Suprapubic skin (tissue), 4 donors: Measurements from ENCODE around the gene TMEM179. TPM values are rescaled to one million over a fixed set of nuclear protein-coding genes. Genes with fewer than 3 reads are reported as not detected.
A peak's percentile ranks its signal among the peaks of the same experiment; 100 is the strongest.

ENCODE experiments used
- DNase-seq, 2 donors: peaks; one replicate each; pipeline ENCODE4 v3.0.0-alpha.2; 2019; ENCODE audit warnings: low spot score in 2 of 2
- H3K27ac ChIP-seq: fragments of 200-600 bp; sonication (generic); one replicate; pipeline ENCODE4 v1.5.1; 2019
- H3K27me3 ChIP-seq: fragments of 200-600 bp; sonication (generic); one replicate; pipeline ENCODE4 v1.5.1; 2019
- H3K36me3 ChIP-seq: fragments of 200-600 bp; sonication (generic); one replicate; pipeline ENCODE4 v1.5.1; 2019
- H3K4me1 ChIP-seq: fragments of 200-600 bp; sonication (generic); one replicate; pipeline ENCODE4 v1.5.1; 2019
- H3K4me3 ChIP-seq: fragments of 200-600 bp; sonication (generic); one replicate; pipeline ENCODE4 v1.5.1; 2019; ENCODE audit warnings: mild to moderate bottlenecking
- H3K9me3 ChIP-seq: fragments of 200-600 bp; sonication (generic); one replicate; pipeline ENCODE4 v1.5.1; 2019
- CTCF ChIP-seq, 2 donors: fragments of 200-600 bp in 1 of 2; fragments of 450-650 bp in 1 of 2; sonication (generic) in 1 of 2; IDR thresholded peaks; one replicate each; pipeline ENCODE4 v1.5.1; 2016 to 2019; ENCODE audit warnings: antibody characterized with exemption in 2 of 2, mild to moderate bottlenecking in 1 of 2, moderate library complexity in 1 of 2
- EP300 ChIP-seq: sonication (generic); formaldehyde crosslinking; IDR thresholded peaks from one replicate; pipeline ENCODE4 v1.6.1; 2017; ENCODE audit warnings: antibody characterized with exemption
- POLR2A ChIP-seq, 2 donors: fragments of 450-650 bp; IDR thresholded peaks; one replicate each; pipeline ENCODE4 v1.6.1; 2017; ENCODE audit warnings: antibody characterized with exemption in 2 of 2, mild to moderate bottlenecking in 2 of 2, moderate library complexity in 2 of 2
- POLR2AphosphoS5 ChIP-seq, 3 donors: sonication (generic); formaldehyde crosslinking; IDR thresholded peaks; one replicate each; pipeline ENCODE4 v1.6.1; 2017; ENCODE audit warnings: antibody characterized with exemption in 3 of 3
- WGBS: methylation state at CpG from one replicate; pipeline ENCODE4 v1.1.5; 2018; 5-methylcytosine and 5-hydroxymethylcytosine counted together
- total RNA-seq, 4 donors: library from RNA; depleted of rRNA; stranded (reverse); fragments of >200 nt; gene quantifications; one replicate each; pipeline ENCODE4 v1.1.0, GENCODE V29; 2016

Gene TMEM179
- total RNA-seq, 4 donors from 2014 or later, result not detected

- Histone ChIP-seq H3K27ac (no peak overlapping the region), H3K4me1 (peaks cover 12% of the 10 kb centered on the region), H3K27me3 (peaks cover 68% of the 10 kb centered on the region), H3K4me3 (no peak overlapping the region), H3K9me3 (no peaks in the 10 kb centered on the region), H3K36me3 (no peaks in the 10 kb centered on the region)
- DNase-seq, result peak in 1 of 2 donors; percentile 49
- TF ChIP-seq POLR2AphosphoS5 (IDR thresholded peaks at IDR 0.05), result no peak
- TF ChIP-seq CTCF (IDR thresholded peaks at IDR 0.05), result no peak
- TF ChIP-seq POLR2A (IDR thresholded peaks at IDR 0.05), result no peak
- 55% methylated on average over 16 of the region's 17 CpGs for WGBS
Measured at GRCh38 chr14:104544362-104544961, 60.1 kb downstream of the TMEM179 start.

GRCh38 chr14:104542871-104543830 lies 61.4 kb downstream of the TMEM179 start:
- Histone ChIP-seq H3K4me3 (no peak overlapping the region), H3K9me3 (no peaks in the 10 kb centered on the region), H3K27me3 (peaks cover 59% of the 10 kb centered on the region), H3K27ac (no peak overlapping the region), H3K4me1 (peaks cover 12% of the 10 kb centered on the region), H3K36me3 (no peaks in the 10 kb centered on the region)
- DNase-seq, result peak in 1 of 2 donors; percentile 78
- WGBS, result 81% methylated on average over 9 of the region's 16 CpGs
- TF ChIP-seq POLR2A (IDR thresholded peaks at IDR 0.05) (no peak), EP300 (no peak), POLR2AphosphoS5 (IDR thresholded peaks at IDR 0.05) (no peak), CTCF (IDR thresholded peaks at IDR 0.05) (no peak)

- Histone ChIP-seq H3K36me3 (no peaks in the 10 kb centered on the region), H3K4me1 (peaks cover 12% of the 10 kb centered on the region), H3K27ac (no peak overlapping the region), H3K27me3 (peaks cover 47% of the 10 kb centered on the region), H3K4me3 (no peak overlapping the region), H3K9me3 (no peaks in the 10 kb centered on the region)
- TF ChIP-seq POLR2A (IDR thresholded peaks at IDR 0.05), result no peak
- TF ChIP-seq POLR2AphosphoS5 (IDR thresholded peaks at IDR 0.05), result no peak
- TF ChIP-seq EP300, result no peak
- TF ChIP-seq CTCF (IDR thresholded peaks at IDR 0.05), result no peak
- 80% methylated on average over 11 of the region's 11 CpGs for WGBS
- DNase-seq, result no peak
Measured at GRCh38 chr14:104541905-104542465, 62.6 kb downstream of the TMEM179 start.

Other genes starting within 250 kb of the TMEM179 start
- 1 to 10 TPM in 1 of 4 donors, under 1 TPM in 1, not detected in 2; 0.30 to 3.9 TPM for gene C14orf180, start 25.0 kb downstream of the TMEM179 start, total RNA-seq
- gene INF2, start 84.8 kb upstream of the TMEM179 start, total RNA-seq, result 100 to 1,000 TPM in 1 of 4 donors, 10 to 100 TPM in 3; 52.1 to 126 (median 81.8) TPM
- gene ADSS1, start 119.5 kb upstream of the TMEM179 start, total RNA-seq, result 10 to 100 TPM in 2 of 4 donors, 1 to 10 TPM in 2; 2.8 to 12.4 (median 9.0) TPM
- gene SIVA1, start 148.4 kb upstream of the TMEM179 start, total RNA-seq, result 100 to 1,000 TPM in 3 of 4 donors, 10 to 100 TPM in 1; 94.0 to 159 (median 142) TPM
- gene AKT1, start 191.0 kb upstream of the TMEM179 start, total RNA-seq, result 10 to 100 TPM; 63.1 to 77.6 (median 70.4) TPM
- gene ZBTB42, start 196.3 kb upstream of the TMEM179 start, total RNA-seq, result 1 to 10 TPM; 3.7 to 9.8 (median 7.8) TPM